Iris pigment epithelial cell (primary cell): ENCODE results near the gene ATP5ME.
A peak's percentile ranks its signal among the peaks of the same experiment; 100 is the strongest.
"Not testable (repeated sequence)": the region's sequence is repeated elsewhere in the genome, so short reads cannot be mapped to it uniquely, and the experiment has no call there.

Source experiments
- DNase-seq: peaks from one replicate; pipeline ENCODE4 v3.0.0-alpha.2; 2011; ENCODE audit warnings: low read depth

Gene ATP5ME

GRCh38 chr4:683247-683897 is 9.3 kb upstream of the ATP5ME start:
- DNase-seq, result no peak

GRCh38 chr4:682490-683172 is 8.6 kb upstream of the ATP5ME start:
- DNase-seq, result no peak

- DNase-seq, result no peak
Measured at GRCh38 chr4:681736-682451, 7.8 kb upstream of the ATP5ME start.

- peak; percentile 40 for DNase-seq
Measured at GRCh38 chr4:680928-681645, 7.0 kb upstream of the ATP5ME start.

- DNase-seq, result no peak
Measured at GRCh38 chr4:680551-680927, 6.5 kb upstream of the ATP5ME start.

GRCh38 chr4:680091-680490 is 6.0 kb upstream of the ATP5ME start:
- no peak for DNase-seq

GRCh38 chr4:679629-680028 is 5.6 kb upstream of the ATP5ME start:
- DNase-seq, result no peak

- DNase-seq, result no peak
Measured at GRCh38 chr4:679104-679481, 5.0 kb upstream of the ATP5ME start.

- no peak for DNase-seq
Measured at GRCh38 chr4:678331-679103, 4.4 kb upstream of the ATP5ME start.

- no peak for DNase-seq
Measured at GRCh38 chr4:677431-678293, 3.6 kb upstream of the ATP5ME start.

- no peak for DNase-seq
Measured at GRCh38 chr4:676871-677235, 2.8 kb upstream of the ATP5ME start.

GRCh38 chr4:675980-676870 is 2.1 kb upstream of the ATP5ME start:
- no peak for DNase-seq

- no peak for DNase-seq
Measured at GRCh38 chr4:675036-675882, 1.2 kb upstream of the ATP5ME start.

- DNase-seq, result no peak
Measured at GRCh38 chr4:673349-674091, 556 bp downstream of the ATP5ME start.

GRCh38 chr4:671769-672168 is 2.3 kb downstream of the ATP5ME start:
- DNase-seq, result no peak

- DNase-seq, result not testable (repeated sequence)
Measured at GRCh38 chr4:669806-670559, 4.1 kb downstream of the ATP5ME start.

GRCh38 chr4:668219-668618 is 5.9 kb downstream of the ATP5ME start:
- DNase-seq, result not testable (repeated sequence)

- no peak for DNase-seq
Measured at GRCh38 chr4:667545-667925, 6.5 kb downstream of the ATP5ME start.
